Spinal cord (tissue), 10 donors: Measurements from ENCODE around the gene KCNJ6. TPM values are rescaled to one million over a fixed set of nuclear protein-coding genes. Genes with fewer than 3 reads are reported as not detected.
A peak's percentile ranks its signal among the peaks of the same experiment; 100 is the strongest.

Experiments
- DNase-seq, 6 donors: peaks; one replicate each; pipeline versions ENCODE4 v3.0.0 to v3.0.0-alpha.2; 2013 to 2015; ENCODE audit warnings: low spot score in 6 of 6, low read depth in 4 of 6
- H3K27ac ChIP-seq: one replicate; pipeline ENCODE4 v1.5.1; 2013; ENCODE audit warnings: low read depth, low read length, control low read depth
- H3K27me3 ChIP-seq: one replicate; pipeline ENCODE4 v1.6.1; 2013; ENCODE audit warnings: low read length; ENCODE audit not compliant: control insufficient read depth, insufficient read depth
- H3K36me3 ChIP-seq: one replicate; pipeline ENCODE4 v1.6.1; 2013; ENCODE audit warnings: low read length; ENCODE audit not compliant: control insufficient read depth, insufficient read depth
- H3K4me1 ChIP-seq: one replicate; pipeline ENCODE4 v1.6.1; 2013; ENCODE audit warnings: low read length; ENCODE audit not compliant: control insufficient read depth, insufficient read depth
- H3K4me3 ChIP-seq: one replicate; pipeline ENCODE4 v1.5.1; 2013; ENCODE audit warnings: low read depth, low read length, control low read depth
- H3K9me3 ChIP-seq: one replicate; pipeline ENCODE4 v1.6.1; 2013; ENCODE audit warnings: low read length; ENCODE audit not compliant: control insufficient read depth, insufficient read depth
- WGBS: methylation state at CpG from one replicate; pipeline ENCODE4 v1.1.5; 2013; ENCODE audit warnings: missing lambda C conversion rate; ENCODE audit not compliant: insufficient coverage; 5-methylcytosine and 5-hydroxymethylcytosine counted together
- long read RNA-seq, 4 donors: transcript quantifications; one replicate each; lab custom pipeline, GENCODE V29; 2026
- polyA plus RNA-seq, 2 donors: library from polyadenylated mRNA; unstranded; fragments of 120-200 nt; gene quantifications; one replicate each; pipeline ENCODE4 v1.2.1, GENCODE V29; 2013; ENCODE audit not compliant: insufficient read length in 2 of 2
- total RNA-seq, 2 donors: library from RNA; depleted of rRNA in 1 of 2; stranded (reverse); fragments of 120-200 nt in 1 of 2; fragments of >200 nt in 1 of 2; gene quantifications; one replicate each; pipeline versions ENCODE4 v1.2.3 to v1.2.4, GENCODE V29; 2013 to 2014
- donor health status: healthy.

KCNJ6 gene, protein sequence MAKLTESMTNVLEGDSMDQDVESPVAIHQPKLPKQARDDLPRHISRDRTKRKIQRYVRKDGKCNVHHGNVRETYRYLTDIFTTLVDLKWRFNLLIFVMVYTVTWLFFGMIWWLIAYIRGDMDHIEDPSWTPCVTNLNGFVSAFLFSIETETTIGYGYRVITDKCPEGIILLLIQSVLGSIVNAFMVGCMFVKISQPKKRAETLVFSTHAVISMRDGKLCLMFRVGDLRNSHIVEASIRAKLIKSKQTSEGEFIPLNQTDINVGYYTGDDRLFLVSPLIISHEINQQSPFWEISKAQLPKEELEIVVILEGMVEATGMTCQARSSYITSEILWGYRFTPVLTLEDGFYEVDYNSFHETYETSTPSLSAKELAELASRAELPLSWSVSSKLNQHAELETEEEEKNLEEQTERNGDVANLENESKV
- total RNA-seq (1 to 10 TPM; 5.2 to 8.7 TPM), polyA plus RNA-seq (1 to 10 TPM; 4.1 to 4.5 TPM)
- long read RNA-seq, donor 1, full-length matches to known transcripts: 4 of 4 reads
- long read RNA-seq, donor 1, partial matches to known transcripts: 0 of 4 reads
- long read RNA-seq, donor 1, other reads (novel, unspliced or antisense): 0 of 4 reads
- long read RNA-seq, donor 2: 0 reads
- long read RNA-seq, donor 3: 0 reads
- long read RNA-seq, donor 4: 0 reads

GRCh38 chr21:37916310-37917051 is at the start of gene KCNJ6:
TSS of gene KCNJ6 (minus strand) at chr21:37916457. CDS start at chr21:37840682, 75,775 bp downstream.
- peak; percentile 47 to 96 (median 76) for DNase-seq
- peak within 1 kb of the TSS; percentile 55 for H3K4me3 ChIP-seq
- H3K4me1 ChIP-seq: peaks cover 30% of the 10 kb centered on the region
- H3K9me3 ChIP-seq: no peaks in the 10 kb centered on the region
- peak within 1 kb of the TSS; percentile 40 for H3K27ac ChIP-seq
- WGBS: 1% methylated on average over 53 of the region's 56 CpGs
- no peaks in the 10 kb centered on the region for H3K36me3 ChIP-seq
- peaks cover 17% of the 10 kb centered on the region for H3K27me3 ChIP-seq

- Histone ChIP-seq H3K4me1 (peaks cover 15% of the 10 kb centered on the region), H3K27me3 (no peaks in the 10 kb centered on the region), H3K36me3 (no peaks in the 10 kb centered on the region), H3K27ac (no peak overlapping the region), H3K4me3 (no peak overlapping the region), H3K9me3 (no peaks in the 10 kb centered on the region)
- 84% methylated on average over 9 of the region's 11 CpGs for WGBS
- no peak for DNase-seq
These were observed 49.0 kb upstream of the KCNJ6 start for GRCh38 chr21:37965088-37965805.

GRCh38 chr21:37958537-37958936 is 42.3 kb upstream of the KCNJ6 start:
- peak in 2 of 6 donors; percentile 46 to 57 for DNase-seq
- H3K4me1 ChIP-seq: no peaks in the 10 kb centered on the region
- WGBS: no CpG with 5 or more reads among the region's 3 CpGs

DNA sequence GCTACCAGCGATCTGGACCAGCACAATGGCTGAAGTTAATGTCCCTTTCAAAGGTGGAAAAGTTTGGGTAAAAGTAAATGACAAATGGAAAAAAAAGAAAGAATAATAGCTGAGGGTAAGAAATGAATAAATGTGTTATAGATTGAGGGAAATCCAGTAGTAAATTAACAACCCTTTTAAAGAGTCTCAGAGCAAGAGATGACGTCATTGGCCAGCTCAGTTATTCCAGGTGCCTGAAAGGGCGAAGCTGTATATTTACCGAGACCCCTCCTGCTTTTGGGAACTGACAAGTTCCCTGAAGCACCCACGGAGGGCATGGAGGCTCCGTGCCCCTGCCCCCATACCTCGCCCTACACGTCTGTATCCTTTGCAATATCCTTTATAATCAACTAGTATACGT is 40.5 kb upstream of the KCNJ6 start:
- no peak for DNase-seq
- H3K27me3 ChIP-seq: no peaks in the 10 kb centered on the region
- no peaks in the 10 kb centered on the region for H3K4me1 ChIP-seq
- WGBS: 87% methylated on average over 5 of the region's 9 CpGs
- no peak overlapping the region for H3K4me3 ChIP-seq
- no peaks in the 10 kb centered on the region for H3K36me3 ChIP-seq
- no peaks in the 10 kb centered on the region for H3K9me3 ChIP-seq
- H3K27ac ChIP-seq: no peak overlapping the region

More at GRCh38 chr21:37958537-37958936, 42.3 kb upstream of the KCNJ6 start:
- H3K4me3 ChIP-seq: no peak overlapping the region
- no peaks in the 10 kb centered on the region for H3K36me3 ChIP-seq
- H3K27me3 ChIP-seq: no peaks in the 10 kb centered on the region
- H3K27ac ChIP-seq: no peak overlapping the region
- H3K9me3 ChIP-seq: no peaks in the 10 kb centered on the region

DNA sequence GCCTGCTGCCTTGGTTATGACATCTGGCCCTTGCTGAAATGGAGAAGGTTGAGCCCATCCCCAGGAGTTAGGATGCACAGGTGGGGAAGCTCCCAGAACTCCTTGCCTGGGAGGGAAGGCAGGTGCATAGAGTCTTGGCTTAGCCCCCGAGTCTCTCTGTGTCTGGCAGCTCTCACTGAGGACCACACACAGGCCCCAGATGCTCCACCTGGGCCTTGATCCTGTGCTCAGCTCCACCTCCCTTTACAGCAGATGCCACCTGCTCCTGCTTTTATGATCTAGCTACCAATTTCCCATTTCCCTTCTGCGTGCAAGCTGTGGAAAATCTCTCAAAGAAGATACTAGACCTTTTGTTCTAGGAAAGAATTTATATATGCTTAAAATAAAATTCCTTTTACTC is 28.8 kb upstream of the KCNJ6 start:
- Histone ChIP-seq H3K27me3 (no peaks in the 10 kb centered on the region), H3K4me3 (no peak overlapping the region), H3K4me1 (peaks cover 7% of the 10 kb centered on the region), H3K27ac (no peak overlapping the region), H3K36me3 (no peaks in the 10 kb centered on the region), H3K9me3 (no peaks in the 10 kb centered on the region)
- WGBS: 29% methylated on average over 1 of the region's 2 CpGs
- peak in 1 of 6 donors; percentile 49 for DNase-seq

- H3K4me3 ChIP-seq: no peak overlapping the region
- 13% methylated on average over 5 of the region's 5 CpGs for WGBS
- no peaks in the 10 kb centered on the region for H3K9me3 ChIP-seq
- no peaks in the 10 kb centered on the region for H3K36me3 ChIP-seq
- peaks cover 7% of the 10 kb centered on the region for H3K4me1 ChIP-seq
- peak in 2 of 6 donors; percentile 50 to 87 for DNase-seq
- no peaks in the 10 kb centered on the region for H3K27me3 ChIP-seq
- no peak overlapping the region for H3K27ac ChIP-seq
These were observed 28.2 kb upstream of the KCNJ6 start for GRCh38 chr21:37944496-37944895.

GRCh38 chr21:37940691-37941090 is 24.4 kb upstream of the KCNJ6 start:
- H3K4me1 ChIP-seq: peaks cover 7% of the 10 kb centered on the region
- WGBS: no CpG with 5 or more reads among the region's 2 CpGs
- no peak overlapping the region for H3K4me3 ChIP-seq
- no peak overlapping the region for H3K27ac ChIP-seq
- no peaks in the 10 kb centered on the region for H3K27me3 ChIP-seq
- H3K9me3 ChIP-seq: no peaks in the 10 kb centered on the region
- no peak for DNase-seq
- no peaks in the 10 kb centered on the region for H3K36me3 ChIP-seq

GRCh38 chr21:37939838-37940237 is 23.6 kb upstream of the KCNJ6 start:
- Histone ChIP-seq H3K27ac (no peak overlapping the region), H3K9me3 (no peaks in the 10 kb centered on the region), H3K4me3 (no peak overlapping the region), H3K4me1 (peaks cover 4% of the 10 kb centered on the region), H3K27me3 (no peaks in the 10 kb centered on the region), H3K36me3 (no peaks in the 10 kb centered on the region)
- no CpG with 5 or more reads among the region's 4 CpGs for WGBS
- no peak for DNase-seq

DNA sequence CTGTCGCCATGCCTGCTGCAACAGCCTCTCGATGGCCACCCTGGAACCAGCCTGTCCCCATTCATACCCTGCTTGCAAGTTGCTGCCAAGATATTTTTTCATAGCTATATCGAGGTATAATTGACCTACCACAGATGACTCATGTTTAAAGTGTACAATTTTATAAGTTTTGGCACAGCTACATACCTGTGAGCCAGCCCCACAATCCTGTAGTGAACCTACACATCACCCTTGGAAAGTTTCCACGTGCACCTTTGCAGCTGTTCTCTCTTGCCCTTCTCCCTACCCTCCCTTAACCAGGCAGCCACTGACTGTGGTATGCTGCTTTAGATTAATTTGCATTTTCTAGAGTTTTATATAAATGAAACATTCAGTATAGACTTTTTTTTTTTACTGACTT is 23.0 kb upstream of the KCNJ6 start:
- Histone ChIP-seq H3K36me3 (no peaks in the 10 kb centered on the region), H3K4me3 (no peak overlapping the region), H3K4me1 (no peaks in the 10 kb centered on the region), H3K27me3 (no peaks in the 10 kb centered on the region), H3K27ac (no peak overlapping the region), H3K9me3 (no peaks in the 10 kb centered on the region)
- 93% methylated on average over 2 of the region's 4 CpGs for WGBS
- no peak for DNase-seq
